Hepatocyte (in vitro differentiated cells): ENCODE results near the gene GALNT7.

Source experiments
- CTCF ChIP-seq: fragments of 200-600 bp; sonication (generic); IDR thresholded peaks from 2 replicates; pipeline ENCODE4 v1.5.1; 2016; ENCODE audit warnings: antibody characterized with exemption, mild to moderate bottlenecking; ENCODE audit not compliant: poor library complexity
- EZH2 ChIP-seq: fragments of 200-600 bp; sonication (generic); IDR thresholded peaks from 2 replicates; pipeline ENCODE4 v1.6.1; 2016; ENCODE audit warnings: antibody characterized with exemption, mild to moderate bottlenecking, borderline replicate concordance
- EZH2phosphoT487 ChIP-seq: fragments of 200-600 bp; sonication (generic); IDR thresholded peaks from one replicate; pipeline ENCODE4 v1.6.1; 2018; ENCODE audit warnings: antibody characterized with exemption, mild to moderate bottlenecking, low read depth, moderate library complexity; ENCODE audit not compliant: unreplicated experiment, severe bottlenecking

- no peak for TF ChIP-seq CTCF
- TF ChIP-seq EZH2: no peak
- TF ChIP-seq EZH2phosphoT487: no peak
These were observed 30.0 kb upstream of the GALNT7 start for GRCh38 chr4:173138624-173139023.
